K562 (cell line): Measurements from ENCODE around the gene MFSD12. TPM values are rescaled to one million over a fixed set of nuclear protein-coding genes. Genes with fewer than 3 reads are reported as not detected.

Experiments
- ADNP ChIP-seq: fragments of 200-800 bp; sonication (Bioruptor generic); IDR thresholded peaks from 2 replicates; pipeline ENCODE4 v1.6.1; 2016; ENCODE audit warnings: missing genetic modification characterization, missing compliant biosample characterization
- KLF6 ChIP-seq: fragments of 250-450 bp; sonication (Bioruptor Pico); IDR thresholded peaks from 2 replicates; pipeline ENCODE4 v1.4.0; 2020; ENCODE audit warnings: mild to moderate bottlenecking, moderate library complexity, borderline replicate concordance
- LEF1 ChIP-seq: fragments of 450-650 bp; IDR thresholded peaks from 2 replicates; pipeline ENCODE4 v1.6.1; 2016; ENCODE audit warnings: mild to moderate bottlenecking
- MYC ChIP-seq, 2 experiments: fragments of 250-450 bp in 1 of 2; sonication (Bioruptor Pico) in 1 of 2; IDR thresholded peaks; 2 replicates each; pipeline versions ENCODE4 v1.5.1 to v1.6.1; 2012 to 2021; ENCODE audit warnings: low read depth in 2 of 2, borderline replicate concordance in 1 of 2, improper control_type of control experiment in 1 of 2, low read length in 1 of 2, mild to moderate bottlenecking in 1 of 2, moderate library complexity in 1 of 2
- PHB2 ChIP-seq: fragments of 450-650 bp; IDR thresholded peaks from 2 replicates; pipeline ENCODE4 v1.6.1; 2017; ENCODE audit warnings: low read depth
- RBM14 ChIP-seq: fragments of 200-400 bp; formaldehyde crosslinking; IDR thresholded peaks from 2 replicates; pipeline ENCODE4 v1.6.1; 2018; ENCODE audit warnings: low read depth, mild to moderate bottlenecking, low read length, moderate library complexity, borderline replicate concordance; ENCODE audit not compliant: insufficient read depth
- SAFB ChIP-seq: fragments of 200-400 bp; formaldehyde crosslinking; IDR thresholded peaks from 2 replicates; pipeline ENCODE4 v1.6.1; 2017; ENCODE audit warnings: low read depth, low read length, borderline replicate concordance
- ZNF263 ChIP-seq: sonication (generic); formaldehyde crosslinking; IDR thresholded peaks from 2 replicates; pipeline ENCODE4 v1.8.0; 2022; ENCODE audit warnings: mild to moderate bottlenecking, missing genetic modification reagents, borderline replicate concordance
- ZNF311 ChIP-seq: fragments of 250-450 bp; sonication (Bioruptor Pico); IDR thresholded peaks from 2 replicates; pipeline ENCODE4 v1.4.0; 2020; ENCODE audit warnings: mild to moderate bottlenecking, moderate library complexity
- ZNF830 ChIP-seq: fragments of 250-450 bp; sonication (Bioruptor Pico); IDR thresholded peaks from 2 replicates; pipeline ENCODE4 v1.5.0; 2021; ENCODE audit warnings: mild to moderate bottlenecking
- polyA plus RNA-seq, 8 experiments: library from polyadenylated mRNA; depleted of rRNA in 4 of 8; stranded (reverse) in 5 of 8; unstranded in 3 of 8; fragments of >200 nt; fragmentation: Nextera tagmentation in 2 of 8; fragmentation: Illumina TruSeq in 1 of 8; extraction: Ambion mirVana in 2 of 8; extraction: Trizol in 1 of 8; gene quantifications; 2 replicates each; pipeline versions ENCODE4 v1.2.1 to v1.2.3, GENCODE V29; 2011 to 2014; ENCODE audit warnings: inconsistent platforms in 1 of 8, missing spikeins in 1 of 8
- total RNA-seq, 7 experiments: library from RNA; depleted of rRNA in 6 of 7; stranded (reverse); fragments of >200 nt in 6 of 7; fragmentation: Illumina TruSeq in 2 of 7; extraction: Trizol in 2 of 7; gene quantifications; 2 replicates each; pipeline versions ENCODE4 v1.2.1 to v1.2.3, GENCODE V29; 2011 to 2021; ENCODE audit warnings: low replicate concordance in 1 of 7
- TF ChIP-seq, protein P1 (sequence below), 3 experiments: IDR thresholded peaks in 2 of 3; conservative IDR thresholded peaks in 1 of 3; 2 replicates each; pipeline ENCODE4 v1.5.1; 2011 to 2012; ENCODE audit warnings: low read length in 3 of 3, mild to moderate bottlenecking in 3 of 3, control low read depth in 2 of 3, improper control_type of control experiment in 1 of 3, inconsistent platforms in 1 of 3, low read depth in 1 of 3, mixed read lengths in 1 of 3, moderate library complexity in 1 of 3; ENCODE audit not compliant: insufficient read depth in 2 of 3
- TF ChIP-seq, protein P2 (sequence below): fragments of 250-450 bp; sonication (Bioruptor Pico); IDR thresholded peaks from 2 replicates; pipeline ENCODE4 v1.8.0; 2022; ENCODE audit warnings: inconsistent platforms
- TF ChIP-seq, protein P3 (sequence below): fragments of 250-450 bp; sonication (Bioruptor Pico); IDR thresholded peaks from 2 replicates; pipeline ENCODE4 v1.8.0; 2022; ENCODE audit warnings: inconsistent platforms, mild to moderate bottlenecking, moderate library complexity, borderline replicate concordance
- TF ChIP-seq, protein P4 (sequence below): fragments of 450-650 bp; conservative IDR thresholded peaks from 2 replicates; pipeline ENCODE4 v1.6.1; 2016; ENCODE audit warnings: missing genetic modification characterization, low read depth, mild to moderate bottlenecking, missing compliant biosample characterization, moderate library complexity
- TF ChIP-seq, protein P5 (sequence below): fragments of 450-650 bp; IDR thresholded peaks from 2 replicates; pipeline ENCODE4 v1.6.1; 2016; ENCODE audit warnings: missing biosample characterization, missing genetic modification characterization
- TF ChIP-seq, protein P6 (sequence below), 2 experiments: fragments of 450-650 bp in 1 of 2; sonication (generic) in 1 of 2; formaldehyde crosslinking in 1 of 2; IDR thresholded peaks in 1 of 2; conservative IDR thresholded peaks in 1 of 2; 2 replicates each; pipeline versions ENCODE4 v1.6.1 to v1.8.1; 2016 to 2023; ENCODE audit warnings: mild to moderate bottlenecking in 2 of 2, moderate library complexity in 2 of 2, inconsistent platforms in 1 of 2, missing genetic modification reagents in 1 of 2

MFSD12 gene
- total and polyA plus RNA-seq, 9 of the 15 experiments (the other 6 are each of a cell fraction or from before 2014, with no cell fraction given) = 0.69 to 112 (median 31.8) TPM

DNA sequence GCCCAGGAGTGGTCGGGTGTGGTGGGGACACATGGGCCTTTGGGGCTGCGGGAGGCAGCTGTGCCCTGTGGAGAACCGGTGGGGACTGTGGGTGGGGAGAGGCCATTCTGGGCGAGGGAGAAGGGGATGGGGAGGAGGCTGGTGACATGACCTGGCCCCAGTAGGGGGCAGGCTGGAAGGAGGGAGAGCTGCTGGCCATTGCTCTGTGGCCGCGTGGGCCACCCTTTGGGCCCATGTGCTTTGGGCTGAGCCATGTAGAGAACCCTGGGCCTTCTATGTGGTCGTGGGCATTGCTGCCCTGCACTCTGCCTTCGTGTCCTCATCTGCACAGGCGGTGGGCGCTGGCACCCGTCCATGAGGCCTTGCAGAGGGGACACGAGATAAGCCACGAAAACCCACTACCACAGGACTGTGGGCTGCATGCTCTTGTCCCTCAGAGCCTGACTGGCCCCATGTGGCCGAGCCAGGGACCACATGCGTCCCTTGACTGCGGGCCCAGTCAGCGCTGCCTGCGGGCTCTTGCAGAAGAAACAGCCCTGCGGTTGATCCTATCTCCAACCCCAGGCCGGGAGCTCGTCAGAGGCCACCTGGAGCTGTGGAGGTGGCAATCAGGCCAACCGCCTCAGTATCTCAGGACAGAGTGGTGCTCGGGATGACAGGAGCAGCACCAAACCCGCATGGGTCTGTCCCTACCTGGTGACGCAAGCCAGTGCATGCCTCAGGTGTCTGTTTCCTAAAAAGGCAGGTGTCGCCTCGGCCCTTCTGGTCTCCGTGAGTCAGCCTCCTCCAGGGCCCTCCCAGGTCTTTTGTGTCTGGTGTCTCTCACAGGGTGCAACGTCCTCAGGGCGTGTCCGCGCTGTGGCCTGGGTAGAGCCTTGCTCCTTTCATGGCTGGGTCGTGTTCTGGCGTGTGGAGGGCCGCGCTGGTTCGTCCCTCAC is 37.0 kb downstream of the MFSD12 start (continued):
- TF ChIP-seq, protein P1, sequence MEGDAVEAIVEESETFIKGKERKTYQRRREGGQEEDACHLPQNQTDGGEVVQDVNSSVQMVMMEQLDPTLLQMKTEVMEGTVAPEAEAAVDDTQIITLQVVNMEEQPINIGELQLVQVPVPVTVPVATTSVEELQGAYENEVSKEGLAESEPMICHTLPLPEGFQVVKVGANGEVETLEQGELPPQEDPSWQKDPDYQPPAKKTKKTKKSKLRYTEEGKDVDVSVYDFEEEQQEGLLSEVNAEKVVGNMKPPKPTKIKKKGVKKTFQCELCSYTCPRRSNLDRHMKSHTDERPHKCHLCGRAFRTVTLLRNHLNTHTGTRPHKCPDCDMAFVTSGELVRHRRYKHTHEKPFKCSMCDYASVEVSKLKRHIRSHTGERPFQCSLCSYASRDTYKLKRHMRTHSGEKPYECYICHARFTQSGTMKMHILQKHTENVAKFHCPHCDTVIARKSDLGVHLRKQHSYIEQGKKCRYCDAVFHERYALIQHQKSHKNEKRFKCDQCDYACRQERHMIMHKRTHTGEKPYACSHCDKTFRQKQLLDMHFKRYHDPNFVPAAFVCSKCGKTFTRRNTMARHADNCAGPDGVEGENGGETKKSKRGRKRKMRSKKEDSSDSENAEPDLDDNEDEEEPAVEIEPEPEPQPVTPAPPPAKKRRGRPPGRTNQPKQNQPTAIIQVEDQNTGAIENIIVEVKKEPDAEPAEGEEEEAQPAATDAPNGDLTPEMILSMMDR (IDR thresholded peaks at IDR 0.05 in 2 of 3, conservative IDR thresholded peaks at IDR 0.05 in 1 of 3; ENCODE audit: insufficient read depth in 2 of 3, low read depth in 1 of 3, low read length in 3 of 3) = peak; percentile 70 to 81 (median 72)
- TF ChIP-seq, protein P2, sequence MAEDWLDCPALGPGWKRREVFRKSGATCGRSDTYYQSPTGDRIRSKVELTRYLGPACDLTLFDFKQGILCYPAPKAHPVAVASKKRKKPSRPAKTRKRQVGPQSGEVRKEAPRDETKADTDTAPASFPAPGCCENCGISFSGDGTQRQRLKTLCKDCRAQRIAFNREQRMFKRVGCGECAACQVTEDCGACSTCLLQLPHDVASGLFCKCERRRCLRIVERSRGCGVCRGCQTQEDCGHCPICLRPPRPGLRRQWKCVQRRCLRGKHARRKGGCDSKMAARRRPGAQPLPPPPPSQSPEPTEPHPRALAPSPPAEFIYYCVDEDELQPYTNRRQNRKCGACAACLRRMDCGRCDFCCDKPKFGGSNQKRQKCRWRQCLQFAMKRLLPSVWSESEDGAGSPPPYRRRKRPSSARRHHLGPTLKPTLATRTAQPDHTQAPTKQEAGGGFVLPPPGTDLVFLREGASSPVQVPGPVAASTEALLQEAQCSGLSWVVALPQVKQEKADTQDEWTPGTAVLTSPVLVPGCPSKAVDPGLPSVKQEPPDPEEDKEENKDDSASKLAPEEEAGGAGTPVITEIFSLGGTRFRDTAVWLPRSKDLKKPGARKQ (CRISPR knock-in tag) = no peak
- TF ChIP-seq LEF1 (no peak), ADNP (tag) (0 out of 2 replicates have a peak, but pooled peaks have one; percentile 29), ZNF830 (CRISPR knock-in tag) (no peak), ZNF263 (CRISPR knock-in tag) (peak; percentile 14; the same call in 1 of the 2 replicates), RBM14 (no peak), ZNF311 (peak; percentile 75; the same call in 1 of the 2 replicates), SAFB (no peak), KLF6 (CRISPR knock-in tag) (no peak), MYC (IDR thresholded peaks at IDR 0.05; ENCODE audit: low read depth, low read length) (peak; percentile 97), MYC (CRISPR knock-in tag; IDR thresholded peaks at IDR 0.05; ENCODE audit: borderline replicate concordance, low read depth) (peak; percentile 94), PHB2 (no peak)
- TF ChIP-seq, protein P3, sequence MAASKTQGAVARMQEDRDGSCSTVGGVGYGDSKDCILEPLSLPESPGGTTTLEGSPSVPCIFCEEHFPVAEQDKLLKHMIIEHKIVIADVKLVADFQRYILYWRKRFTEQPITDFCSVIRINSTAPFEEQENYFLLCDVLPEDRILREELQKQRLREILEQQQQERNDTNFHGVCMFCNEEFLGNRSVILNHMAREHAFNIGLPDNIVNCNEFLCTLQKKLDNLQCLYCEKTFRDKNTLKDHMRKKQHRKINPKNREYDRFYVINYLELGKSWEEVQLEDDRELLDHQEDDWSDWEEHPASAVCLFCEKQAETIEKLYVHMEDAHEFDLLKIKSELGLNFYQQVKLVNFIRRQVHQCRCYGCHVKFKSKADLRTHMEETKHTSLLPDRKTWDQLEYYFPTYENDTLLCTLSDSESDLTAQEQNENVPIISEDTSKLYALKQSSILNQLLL (CRISPR knock-in tag) = no peak
- TF ChIP-seq, protein P4, sequence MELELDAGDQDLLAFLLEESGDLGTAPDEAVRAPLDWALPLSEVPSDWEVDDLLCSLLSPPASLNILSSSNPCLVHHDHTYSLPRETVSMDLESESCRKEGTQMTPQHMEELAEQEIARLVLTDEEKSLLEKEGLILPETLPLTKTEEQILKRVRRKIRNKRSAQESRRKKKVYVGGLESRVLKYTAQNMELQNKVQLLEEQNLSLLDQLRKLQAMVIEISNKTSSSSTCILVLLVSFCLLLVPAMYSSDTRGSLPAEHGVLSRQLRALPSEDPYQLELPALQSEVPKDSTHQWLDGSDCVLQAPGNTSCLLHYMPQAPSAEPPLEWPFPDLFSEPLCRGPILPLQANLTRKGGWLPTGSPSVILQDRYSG (tag) = peak; percentile 81; the same call in 1 of the 2 replicates
- TF ChIP-seq, protein P5, sequence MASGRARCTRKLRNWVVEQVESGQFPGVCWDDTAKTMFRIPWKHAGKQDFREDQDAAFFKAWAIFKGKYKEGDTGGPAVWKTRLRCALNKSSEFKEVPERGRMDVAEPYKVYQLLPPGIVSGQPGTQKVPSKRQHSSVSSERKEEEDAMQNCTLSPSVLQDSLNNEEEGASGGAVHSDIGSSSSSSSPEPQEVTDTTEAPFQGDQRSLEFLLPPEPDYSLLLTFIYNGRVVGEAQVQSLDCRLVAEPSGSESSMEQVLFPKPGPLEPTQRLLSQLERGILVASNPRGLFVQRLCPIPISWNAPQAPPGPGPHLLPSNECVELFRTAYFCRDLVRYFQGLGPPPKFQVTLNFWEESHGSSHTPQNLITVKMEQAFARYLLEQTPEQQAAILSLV = no peak; the same call in 1 of the 2 replicates
- TF ChIP-seq, protein P6, sequence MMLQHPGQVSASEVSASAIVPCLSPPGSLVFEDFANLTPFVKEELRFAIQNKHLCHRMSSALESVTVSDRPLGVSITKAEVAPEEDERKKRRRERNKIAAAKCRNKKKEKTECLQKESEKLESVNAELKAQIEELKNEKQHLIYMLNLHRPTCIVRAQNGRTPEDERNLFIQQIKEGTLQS (IDR thresholded peaks at IDR 0.05) = peak; percentile 84
- TF ChIP-seq, protein P6 (CRISPR knock-in tag; conservative IDR thresholded peaks at IDR 0.05) = peak; percentile 86
